GM18519 (cell line): ENCODE measurements around the gene FAM110A.
"Not testable (repeated sequence)": the region's sequence is repeated elsewhere in the genome, so short reads cannot be mapped to it uniquely, and the experiment has no call there.

Source experiments
- ATAC-seq: cut with Tn5 transposase; IDR thresholded peaks from one replicate; pipeline ENCODE4 v1.9.1; 2021; ENCODE audit warnings: mild to moderate bottlenecking, moderate library complexity; ENCODE audit not compliant: unreplicated experiment, low FRiP score

Gene FAM110A

GRCh38 chr20:892371-892770, 58.9 kb downstream of the FAM110A start:
- not testable (repeated sequence) for ATAC-seq
